Activated CD4-positive, alpha-beta T cell treated with anti-CD3 and anti-CD28 coated beads, Interleukin-2, amount 50 U/mL, for 1 hour (primary cell): ENCODE data around the gene TEX28.
"Not testable (repeated sequence)": the region's sequence is repeated elsewhere in the genome, so short reads cannot be mapped to it uniquely, and the experiment has no call there.

Source experiments
- DNase-seq: peaks from one replicate; pipeline ENCODE4 v3.0.0-alpha.2; 2020

The TEX28 gene

GRCh38 chrX:154239982-154240503 lies 54.9 kb downstream of the TEX28 start:
- DNase-seq, result not testable (repeated sequence)

GRCh38 chrX:154238939-154239559 lies 55.9 kb downstream of the TEX28 start:
- not testable (repeated sequence) for DNase-seq

GRCh38 chrX:154233620-154234019 lies 61.3 kb downstream of the TEX28 start:
- not testable (repeated sequence) for DNase-seq

- DNase-seq, result not testable (repeated sequence)
Observed at GRCh38 chrX:154231443-154231842, 63.5 kb downstream of the TEX28 start.

GRCh38 chrX:154226706-154227105 lies 68.2 kb downstream of the TEX28 start:
- DNase-seq, result not testable (repeated sequence)

GRCh38 chrX:154225292-154225691 lies 69.6 kb downstream of the TEX28 start:
- DNase-seq, result not testable (repeated sequence)
